Testis (tissue), 2 donors: ENCODE data around the gene INSM2.

Experiments
- CTCF ChIP-seq, 3 experiments: fragments of 450-650 bp in 2 of 3; fragments of 200-600 bp in 1 of 3; sonication (generic) in 1 of 3; IDR thresholded peaks; one replicate each; pipeline ENCODE4 v1.5.1; 2016 to 2019; ENCODE audit warnings: antibody characterized with exemption in 3 of 3, mild to moderate bottlenecking in 2 of 3, moderate library complexity in 1 of 3
- POLR2A ChIP-seq: fragments of 450-650 bp; IDR thresholded peaks from one replicate; pipeline ENCODE4 v1.6.1; 2017; ENCODE audit warnings: antibody characterized with exemption, mild to moderate bottlenecking, moderate library complexity

GRCh38 chr14:35535483-35536112 is 1.6 kb downstream of the INSM2 start:
- TF ChIP-seq CTCF (IDR thresholded peaks at IDR 0.05) (no peak), POLR2A (no peak)
